Fibroblast of the conjunctiva (primary cell): Measurements from ENCODE around the gene ZNF598.
A peak's percentile ranks its signal among the peaks of the same experiment; 100 is the strongest.

Source experiments
- DNase-seq: peaks from one replicate; pipeline ENCODE4 v3.0.0-alpha.2; 2010; ENCODE audit warnings: low read depth

Gene ZNF598

DNA sequence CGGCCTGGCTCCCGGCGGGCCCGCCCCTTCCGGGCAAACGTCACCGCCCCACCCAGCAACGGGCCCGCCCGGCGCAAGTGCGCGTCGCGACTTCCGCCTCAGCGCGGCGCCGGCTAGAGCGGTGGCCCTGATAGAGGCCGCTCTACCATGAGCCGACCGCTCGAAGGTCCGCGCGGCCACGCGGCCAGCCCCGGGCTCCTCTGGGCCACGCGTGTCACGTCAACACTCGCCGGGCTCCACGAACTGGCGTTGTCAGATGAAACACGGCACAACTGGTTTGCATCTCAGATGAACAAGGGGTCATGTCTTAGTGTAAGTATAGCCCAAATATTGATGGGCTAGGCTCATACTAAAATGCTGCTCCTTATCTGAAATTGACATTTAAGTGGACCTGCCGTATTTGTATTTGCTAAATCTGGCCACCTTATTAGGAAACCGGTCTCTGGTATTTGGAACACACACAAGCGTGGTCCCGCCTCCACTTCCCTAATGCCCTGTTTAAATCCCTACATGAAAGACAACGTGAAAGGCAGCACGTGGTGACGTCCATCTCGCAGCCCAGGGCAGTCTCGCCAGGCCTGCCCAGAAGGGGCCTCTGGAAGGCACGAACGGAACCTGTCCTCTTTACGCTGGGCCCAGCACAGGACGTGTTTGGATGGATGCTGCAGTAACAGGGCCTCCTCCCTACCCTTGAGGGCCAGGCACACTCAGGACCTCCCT, at the start of gene ZNF598:
ZNF598 (minus strand) TSS at position 31 of the 720 bp plus-strand sequence.
- no peak for DNase-seq

DNA sequence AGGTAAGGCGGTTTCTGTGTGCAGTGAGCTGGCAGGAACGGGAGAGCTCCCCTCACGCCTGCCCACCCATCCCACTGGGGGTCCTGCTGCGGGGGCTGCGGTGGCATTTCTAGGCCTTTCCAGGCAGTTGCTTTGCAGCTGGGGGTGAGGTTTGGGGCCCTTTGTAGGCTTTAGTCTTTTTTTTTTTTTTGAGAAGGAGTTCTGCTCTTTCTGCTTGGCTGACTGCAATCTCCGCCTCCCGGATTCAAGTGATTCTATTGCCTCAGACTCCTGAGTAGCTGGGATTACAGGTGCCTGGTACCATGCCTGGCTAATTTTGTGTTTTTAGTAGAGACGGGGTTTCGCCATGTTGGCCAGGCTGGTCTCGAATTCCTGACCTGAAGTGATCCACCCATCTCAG, 49.3 kb upstream of the ZNF598 start:
- no peak for DNase-seq

DNA sequence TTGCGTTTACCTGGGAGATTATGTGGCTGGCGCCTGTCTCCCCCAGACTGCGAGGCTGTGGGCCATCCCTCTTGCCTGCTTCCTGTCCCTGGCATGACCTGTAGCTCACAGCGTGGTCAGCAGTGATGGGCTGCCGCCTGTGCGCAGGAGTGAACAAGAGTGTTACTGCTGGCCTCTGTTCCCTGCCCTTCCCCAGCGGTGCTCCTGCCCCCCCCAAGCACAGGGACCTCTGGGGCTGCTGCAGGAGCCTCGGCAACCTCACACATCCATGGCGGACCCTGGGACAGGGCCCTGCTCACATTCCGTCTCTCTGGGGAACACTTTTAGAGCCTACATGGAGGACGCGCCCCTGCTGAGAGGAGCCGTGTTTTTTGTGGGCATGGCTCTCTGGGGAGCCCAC, 48.8 kb upstream of the ZNF598 start:
- no peak for DNase-seq

DNA sequence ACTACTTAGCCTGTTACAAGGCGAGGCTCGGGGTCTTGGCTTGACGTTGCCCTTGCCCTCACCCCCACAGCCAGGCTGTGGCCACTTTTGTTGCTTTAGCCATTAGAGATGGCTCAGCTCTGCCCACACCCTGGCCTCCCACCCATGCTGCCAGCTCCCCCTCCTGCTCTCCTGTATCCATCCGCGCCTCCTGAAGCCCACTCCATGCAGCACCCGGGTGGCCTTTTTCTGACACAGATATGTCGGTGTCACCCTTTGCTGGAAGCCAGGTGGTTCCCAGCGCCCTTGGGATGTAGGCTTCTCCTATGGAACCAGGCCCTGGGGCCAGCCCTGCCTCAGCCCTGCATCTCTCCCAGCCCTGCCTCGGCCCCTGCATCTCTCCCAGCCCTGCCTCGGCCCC, 47.8 kb upstream of the ZNF598 start:
- no peak for DNase-seq

DNA sequence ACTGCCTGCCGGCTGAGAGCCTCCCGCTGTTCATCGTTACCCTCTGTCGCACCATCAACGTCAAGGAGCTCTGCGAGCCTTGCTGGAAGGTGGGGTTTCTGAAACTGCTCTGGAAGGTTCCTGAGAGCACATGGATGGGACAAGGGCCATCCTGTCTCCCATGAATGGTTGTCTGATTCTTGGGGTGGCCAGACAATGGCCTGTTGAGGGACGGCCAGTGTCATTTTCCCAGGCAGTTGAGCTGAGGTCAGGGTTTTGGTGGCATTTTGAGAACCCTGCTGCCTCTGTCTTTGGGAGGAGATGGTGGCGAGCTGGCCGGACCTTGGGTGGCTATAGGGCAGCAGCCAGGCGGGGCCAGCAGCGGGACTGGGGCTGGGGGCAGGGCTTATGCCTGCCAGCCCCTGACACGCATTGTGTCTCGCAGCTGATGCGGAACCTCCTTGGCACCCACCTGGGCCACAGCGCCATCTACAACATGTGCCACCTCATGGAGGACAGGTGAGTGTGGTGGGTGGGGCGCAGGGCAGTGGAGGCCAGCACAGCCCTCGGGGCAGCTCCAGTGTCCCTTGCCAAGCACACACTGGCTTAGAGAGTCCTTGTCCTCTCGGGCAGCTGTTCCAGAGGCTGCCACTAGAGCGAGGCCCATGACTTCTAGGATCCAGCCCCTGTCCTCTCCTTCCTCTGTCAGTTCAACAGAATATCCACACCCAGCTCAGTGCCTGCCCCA, 47.2 kb upstream of the ZNF598 start:
- no peak for DNase-seq

DNA sequence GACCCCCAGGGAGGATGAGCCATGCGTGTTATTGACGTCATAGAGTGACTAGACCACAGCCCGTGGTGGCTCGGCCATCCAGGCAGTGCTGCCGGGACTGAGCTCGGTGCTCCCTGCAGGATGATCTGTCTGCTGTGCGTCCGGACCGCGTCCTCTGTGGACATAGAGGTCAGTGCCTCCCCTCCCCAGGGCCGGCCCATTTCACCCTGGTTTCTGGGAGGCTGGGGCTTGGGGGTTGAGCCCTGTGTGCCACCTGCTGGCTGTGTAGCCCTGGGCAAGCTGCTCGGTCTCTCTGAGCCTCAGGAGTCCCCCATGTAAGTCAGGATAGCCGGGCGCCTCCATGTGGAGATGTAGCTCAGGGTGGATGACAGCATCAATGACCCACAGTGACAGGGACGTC, 46.5 kb upstream of the ZNF598 start:
- DNase-seq = no peak

DNA sequence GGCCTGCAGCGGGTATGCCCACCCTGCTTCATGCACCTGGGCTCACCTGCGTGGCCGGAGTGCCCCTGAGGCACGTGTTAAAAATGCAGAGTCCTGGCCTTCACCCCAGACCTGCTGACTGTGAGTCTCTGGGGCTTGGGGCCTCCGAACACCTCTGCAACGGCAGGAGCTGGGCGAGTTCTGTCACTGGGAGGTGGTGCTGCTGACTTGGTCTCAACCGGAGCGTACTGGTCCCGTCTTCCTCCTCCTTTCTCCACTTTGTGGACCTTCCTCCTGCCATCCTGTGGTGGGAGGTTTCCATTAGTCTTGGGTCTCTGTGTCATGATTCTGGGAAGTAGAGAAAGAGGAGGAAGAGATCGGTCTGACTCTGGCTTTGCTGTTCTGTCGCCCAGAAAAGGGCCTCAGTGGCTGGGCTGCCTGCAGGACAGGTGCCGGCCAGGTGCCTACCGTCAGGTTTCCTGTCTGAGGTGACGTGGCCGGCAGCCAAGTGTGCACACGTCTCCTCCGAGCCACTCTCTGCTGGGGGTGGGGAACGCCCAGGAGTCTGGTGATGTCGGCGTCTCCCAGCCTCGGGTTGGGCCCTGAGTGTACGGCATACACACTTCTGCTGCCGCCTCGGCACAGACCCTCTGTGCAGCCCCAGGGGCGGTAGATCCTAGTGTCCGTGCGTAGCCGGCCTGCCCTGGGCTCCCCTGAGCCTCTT, 45.1 kb upstream of the ZNF598 start:
- DNase-seq = no peak

DNA sequence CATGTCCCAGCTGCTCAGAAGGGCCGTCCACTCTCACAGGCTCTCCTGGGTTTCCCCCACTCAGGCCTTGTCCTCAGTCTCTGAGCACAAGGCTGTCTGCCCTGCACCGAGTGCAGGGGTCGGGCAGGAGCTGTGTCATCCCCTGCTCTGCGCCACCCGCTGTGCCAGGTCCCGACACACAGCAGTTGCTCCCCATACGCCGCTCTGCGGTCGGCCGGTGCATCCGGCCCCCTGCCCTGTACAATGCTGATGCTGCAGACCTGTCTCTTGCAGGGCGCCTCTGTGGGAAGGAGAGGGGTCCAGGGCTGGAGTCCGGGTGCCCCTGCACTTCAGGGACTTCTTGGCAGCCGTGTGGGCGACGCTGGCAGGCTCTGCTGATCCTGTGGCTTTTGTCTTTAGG, 44.3 kb upstream of the ZNF598 start:
- DNase-seq = no peak

DNA sequence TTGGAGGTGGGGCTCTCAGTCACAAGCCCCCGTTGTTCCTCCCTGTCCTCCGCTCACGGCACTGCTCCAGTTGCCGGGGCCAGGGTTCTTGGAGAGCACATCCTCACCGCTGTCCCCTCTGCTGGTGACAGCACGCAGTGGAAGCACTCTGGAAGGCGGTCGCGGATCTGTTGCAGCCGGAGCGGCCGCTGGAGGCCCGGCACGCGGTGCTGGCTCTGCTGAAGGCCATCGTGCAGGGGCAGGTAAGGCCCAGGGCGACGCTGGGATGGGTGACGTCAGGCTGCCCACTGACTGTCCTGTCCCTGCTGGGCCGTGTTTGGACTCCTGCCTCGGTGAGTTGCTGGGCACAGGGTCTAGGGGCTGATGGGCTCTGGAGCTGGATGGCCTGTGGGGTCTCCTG, 43.6 kb upstream of the ZNF598 start:
- no peak for DNase-seq

DNA sequence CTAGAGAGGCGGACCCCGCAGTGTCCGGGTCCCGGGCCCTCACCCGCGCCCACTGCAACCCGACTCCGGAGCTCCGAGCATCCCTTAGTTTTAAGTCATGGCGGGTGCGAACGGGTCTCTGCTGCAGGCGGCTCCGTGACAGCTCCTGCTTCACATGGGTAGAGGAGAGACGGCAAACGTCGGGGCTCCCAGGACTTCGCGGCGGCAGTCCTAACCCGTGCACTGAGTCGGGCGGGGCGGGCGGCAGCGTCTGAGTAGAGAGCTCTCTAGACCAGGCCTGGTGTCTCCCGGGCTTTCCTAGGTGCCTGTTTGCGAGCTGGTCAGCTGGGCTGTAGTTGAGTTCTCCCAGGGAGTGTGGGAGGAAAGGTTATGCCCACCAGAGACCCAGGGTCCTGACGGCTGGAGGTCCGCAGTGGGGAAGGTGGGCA, 38.5 kb upstream of the ZNF598 start:
- no peak for DNase-seq

DNA sequence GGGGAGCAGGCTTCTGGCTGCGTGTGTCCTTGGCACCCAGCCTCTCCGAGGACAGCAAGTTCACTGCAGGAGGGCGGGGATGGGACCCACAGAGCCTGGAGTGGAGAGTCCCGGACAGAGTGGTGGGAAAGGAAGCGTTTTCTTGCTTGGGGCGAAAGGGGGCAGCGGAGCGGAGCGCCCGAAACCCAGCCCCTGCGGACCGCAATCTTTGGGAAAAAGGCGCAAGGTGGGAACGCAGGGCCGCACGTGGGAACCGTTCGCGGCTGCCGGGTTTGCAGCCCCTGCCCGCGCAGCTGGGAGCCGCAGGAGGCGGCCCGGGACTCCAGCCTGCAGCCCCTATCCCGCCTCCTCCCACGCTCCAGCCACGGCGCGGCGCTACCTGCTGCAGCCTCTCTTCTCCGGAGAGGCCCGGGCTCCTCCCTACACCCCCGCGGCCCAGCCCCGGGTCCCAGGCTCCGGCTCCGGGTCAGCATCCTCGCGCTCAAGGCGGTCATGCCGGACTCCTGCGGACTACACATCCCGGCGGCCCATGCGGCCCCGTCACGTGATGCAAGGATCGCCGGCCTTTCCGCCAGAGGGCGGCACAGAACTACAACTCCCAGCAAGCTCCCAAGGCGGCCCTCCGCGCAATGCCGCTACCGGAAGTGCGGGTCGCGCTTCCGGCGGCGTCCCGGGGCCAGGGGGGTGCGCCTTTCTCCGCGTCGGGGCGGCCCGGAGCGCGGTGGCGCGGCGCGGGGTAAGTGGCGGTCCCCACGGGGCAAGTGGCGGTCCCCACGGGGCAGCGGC, 37.9 kb upstream of the ZNF598 start, which contains the start of the genes NTHL1 and TSC2:
NTHL1 (minus strand) TSS at position 505 of the 786 bp plus-strand sequence; CDS start at position 494, 11 bp downstream.
TSC2 (plus strand) TSS at position 656 of the 786 bp plus-strand sequence. CDS start 631 bp downstream, outside the sequence.
- DNase-seq = peak; percentile 92

DNA sequence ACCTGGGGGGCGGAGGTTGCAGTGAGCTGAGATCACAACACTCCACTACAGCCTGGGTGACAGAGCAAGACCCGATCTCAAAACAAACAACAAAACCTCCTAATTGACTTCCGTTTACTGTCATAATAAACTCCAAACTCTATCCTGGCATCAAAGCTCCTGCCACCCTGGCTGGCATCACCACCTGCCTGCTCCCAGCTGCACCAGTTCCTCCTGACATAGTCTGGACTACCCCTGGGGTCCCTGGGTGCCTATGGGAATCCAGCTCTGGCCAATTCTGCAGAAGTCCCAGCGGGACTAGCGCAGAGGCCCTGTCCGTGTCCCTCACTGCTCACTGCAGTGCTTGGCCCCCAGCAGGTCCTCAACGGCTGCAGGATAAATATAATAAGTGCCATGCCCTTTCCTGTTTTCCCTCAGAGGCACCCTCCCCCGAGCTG, 37.3 kb upstream of the ZNF598 start:
- no peak for DNase-seq

DNA sequence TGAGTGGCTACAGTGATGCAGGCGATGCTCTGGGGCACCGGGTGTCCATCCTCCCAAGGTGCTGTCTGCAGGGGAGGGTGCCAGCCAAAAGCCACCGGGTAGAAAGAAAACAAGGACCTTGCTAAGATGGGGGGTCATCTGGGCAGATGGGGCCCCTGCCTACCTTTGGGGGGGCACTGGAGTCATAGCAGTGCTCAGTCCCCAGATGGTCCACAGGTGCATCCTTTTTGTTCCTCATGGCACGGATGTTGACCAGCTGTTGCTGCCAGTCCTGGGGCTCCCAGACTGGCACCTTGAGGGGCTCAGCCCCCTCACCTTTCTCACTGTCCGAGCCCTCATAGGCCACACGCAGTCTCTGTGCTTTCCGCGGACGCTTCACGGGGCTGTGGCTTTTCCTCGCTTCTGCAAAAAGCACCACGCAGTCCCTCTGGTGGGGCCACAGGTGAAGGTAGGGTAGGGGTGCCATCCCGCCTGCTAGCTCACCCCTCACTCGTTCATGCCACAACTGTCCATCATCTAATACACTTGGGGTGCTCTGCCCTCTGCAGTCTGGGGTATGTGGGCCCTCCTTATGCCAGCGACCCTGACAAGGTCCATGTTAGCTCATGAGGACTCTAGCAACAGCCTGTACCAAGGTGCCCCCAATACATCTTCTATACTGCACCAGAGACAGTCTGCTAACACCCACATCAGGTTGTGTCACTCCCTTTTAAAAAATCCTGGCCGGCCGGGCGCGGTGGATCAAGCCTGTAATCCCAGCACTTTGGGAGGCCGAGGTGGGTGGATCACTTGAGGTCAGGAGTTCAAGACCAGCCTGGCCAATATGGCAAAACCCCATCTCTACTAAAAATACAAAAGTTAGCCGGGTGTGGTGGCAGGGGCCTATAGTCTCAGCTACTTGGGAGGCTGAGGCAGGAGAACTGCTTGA, 36.6 kb upstream of the ZNF598 start:
- DNase-seq = no peak

DNA sequence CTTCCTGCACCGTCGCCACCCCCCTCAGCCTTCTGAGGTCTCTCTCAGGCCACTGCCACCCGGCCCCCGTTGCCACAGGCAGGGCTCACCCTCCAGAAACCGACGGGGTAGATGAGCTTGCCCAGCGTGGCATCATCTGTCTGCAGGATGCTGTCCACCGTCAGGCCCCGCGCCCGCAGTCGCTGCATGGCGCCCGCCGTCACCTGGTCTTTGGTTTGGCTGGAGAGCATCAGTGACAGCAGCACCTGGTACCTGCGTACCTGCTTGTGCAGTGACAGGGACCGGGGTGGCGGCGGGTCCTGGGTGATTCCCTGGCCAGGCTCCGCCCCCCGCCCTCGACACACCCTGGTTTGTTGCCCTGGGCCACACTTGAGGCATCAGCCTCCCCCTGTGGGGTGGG, 34.9 kb upstream of the ZNF598 start:
- no peak for DNase-seq

DNA sequence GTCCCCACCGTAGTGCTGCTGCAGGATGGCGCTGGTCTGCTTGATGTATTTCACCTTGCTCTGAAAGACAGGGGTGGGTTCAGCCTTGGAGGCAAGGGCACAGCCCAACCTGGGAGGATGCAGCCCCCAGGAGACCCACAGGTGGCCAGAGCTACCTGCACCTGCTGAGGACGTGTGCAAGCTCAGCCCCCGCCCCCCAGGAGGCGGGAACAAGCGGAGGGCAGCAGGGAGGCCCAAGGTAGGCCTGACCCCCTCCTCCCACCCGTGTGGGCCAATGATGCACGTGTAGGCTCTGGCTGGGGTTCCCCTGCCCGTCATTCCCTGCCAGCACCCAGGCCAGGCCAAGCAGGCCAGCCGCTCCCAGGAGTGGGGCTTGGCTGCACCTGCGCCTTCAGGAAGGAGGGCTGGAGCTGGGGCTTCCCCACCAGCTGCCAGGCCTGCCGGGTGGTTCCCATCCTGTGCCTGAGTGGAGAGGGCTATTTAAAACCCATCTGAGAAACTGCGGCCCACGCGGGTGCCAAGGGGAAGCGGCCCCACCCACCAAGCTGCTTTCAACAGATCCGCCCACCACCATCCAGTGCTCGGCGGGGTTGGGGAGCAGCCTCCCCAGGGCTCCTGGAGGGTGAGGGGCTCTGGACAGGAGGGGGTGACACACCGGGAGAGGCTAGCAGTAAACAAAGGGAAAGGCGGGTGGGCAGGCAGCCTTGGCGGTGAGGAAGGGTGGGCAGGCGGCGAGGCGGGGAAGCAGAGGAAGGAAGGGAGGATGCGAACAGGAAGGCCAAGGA, 34.2 kb upstream of the ZNF598 start:
- no peak for DNase-seq

DNA sequence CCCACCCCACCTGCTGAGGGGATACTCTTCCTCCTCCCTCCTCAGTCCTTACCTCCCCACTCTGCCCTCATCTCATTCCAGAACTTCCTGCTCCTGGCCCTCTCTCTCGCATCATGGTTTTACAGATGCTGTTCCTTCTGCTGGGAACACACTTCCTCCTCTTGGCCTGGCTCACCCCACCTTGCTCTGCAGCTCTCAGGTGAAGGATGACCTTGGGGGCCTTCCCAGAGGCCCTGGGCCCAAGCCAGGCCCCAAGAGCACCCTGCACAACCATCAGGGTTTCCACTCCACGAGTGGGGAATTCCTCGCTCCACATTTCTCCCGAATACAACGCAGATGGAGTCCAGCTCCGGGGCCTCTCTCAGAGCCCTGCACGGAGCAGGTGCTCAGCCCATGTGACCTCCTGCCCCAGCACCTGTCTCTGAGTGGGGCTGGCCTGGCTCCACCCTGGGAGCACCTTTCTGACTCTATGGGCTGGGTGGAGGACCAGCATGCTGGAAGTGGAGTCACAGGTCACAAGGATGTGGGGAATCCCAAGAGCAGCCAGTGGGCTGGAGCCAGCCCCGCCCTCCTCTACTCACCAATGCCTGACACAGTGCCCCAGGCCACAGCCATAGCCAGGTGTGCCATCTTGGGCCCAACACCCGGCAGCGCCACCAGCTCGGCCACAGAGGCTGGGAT, 33.5 kb upstream of the ZNF598 start:
- no peak for DNase-seq

DNA sequence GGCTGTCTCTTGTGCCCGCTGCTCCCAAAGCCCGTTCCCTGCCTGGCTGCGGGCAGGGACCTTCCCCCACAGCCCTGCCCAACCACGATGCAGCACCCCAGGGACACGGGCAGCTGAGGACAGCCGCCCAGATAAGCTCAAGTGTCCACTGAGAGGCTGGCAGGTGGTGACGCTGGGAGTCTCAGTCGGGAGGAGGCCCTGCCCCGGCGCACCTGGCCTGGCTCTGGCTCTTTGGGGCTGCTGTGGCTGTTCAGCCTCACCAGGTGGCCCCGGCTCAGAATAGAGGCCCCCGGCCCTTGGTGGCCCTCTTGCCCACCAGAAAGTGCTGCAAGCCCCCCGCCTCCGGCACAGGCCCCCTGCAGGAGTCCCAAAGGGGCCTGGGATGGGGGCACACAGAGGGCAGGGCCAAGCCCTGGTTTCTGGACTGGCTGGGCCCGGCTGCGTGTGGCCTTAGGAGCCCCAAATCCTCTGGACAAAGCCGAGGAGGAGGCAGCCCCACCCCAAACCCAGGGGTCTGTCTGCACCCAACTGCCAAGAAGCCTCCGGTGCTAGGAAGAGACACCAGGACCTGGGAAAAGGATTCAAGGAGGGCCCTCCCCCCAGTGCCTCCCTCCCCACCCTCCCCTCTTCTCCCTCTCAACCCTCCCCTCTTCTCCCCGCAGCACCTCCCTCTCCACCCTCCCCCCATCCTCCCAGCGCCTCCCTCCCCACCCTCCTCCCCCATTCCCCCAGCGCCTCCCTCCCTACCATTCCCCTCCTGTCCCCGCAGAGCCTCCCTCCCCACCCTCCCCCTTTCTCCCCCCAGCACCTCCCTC, 32.8 kb upstream of the ZNF598 start:
- DNase-seq = no peak

DNA sequence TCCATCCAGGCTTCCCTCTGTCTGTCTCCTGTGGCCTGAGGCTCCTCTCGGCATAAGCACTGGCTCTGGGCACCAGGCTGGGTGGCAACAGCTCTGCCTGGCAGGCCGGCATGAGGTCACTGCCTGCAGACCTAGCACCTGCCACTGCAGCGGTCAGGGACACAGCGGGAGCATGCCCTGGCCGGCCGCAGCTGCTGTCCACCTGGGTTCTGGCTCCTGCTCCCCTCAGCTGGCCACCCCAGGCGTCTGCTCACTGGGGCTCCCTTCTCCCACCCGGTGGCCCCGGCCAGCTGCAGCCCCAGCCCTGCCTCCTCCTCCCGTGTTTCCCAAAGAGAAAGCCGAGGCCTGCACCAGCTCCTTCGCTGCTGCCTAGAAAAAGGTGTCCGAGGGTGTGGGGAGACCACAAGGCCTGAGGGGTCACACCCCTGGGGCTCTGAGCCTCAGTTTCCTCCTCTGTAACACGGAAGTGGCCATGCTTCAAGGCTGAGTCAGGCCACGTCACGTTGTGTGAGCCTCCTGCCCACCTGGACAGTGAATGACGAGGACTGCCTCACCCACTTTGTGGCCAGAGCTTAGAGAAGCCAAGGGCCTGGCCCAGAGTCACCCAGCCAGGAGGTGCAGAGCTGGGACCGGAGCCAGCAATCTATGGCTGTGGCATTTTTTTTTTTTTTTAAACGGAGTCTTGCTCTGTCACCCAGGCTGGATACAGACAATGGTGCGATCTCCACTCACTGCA, 31.3 kb upstream of the ZNF598 start:
- no peak for DNase-seq
